ENCODE measurements around the gene ADAMTS2. TPM values are rescaled to one million over a fixed set of nuclear protein-coding genes. Genes with fewer than 3 reads are reported as not detected.

The ADAMTS2 gene
- total and polyA plus RNA-seq, 2 of the 4 experiments (the other 2 are of a cell fraction): 19.0 to 58.8 TPM

GRCh38 chr5:179198825-179199224, 146.4 kb downstream of the ADAMTS2 start:
- Histone ChIP-seq H4K20me1 (ENCODE audit: insufficient read depth, low read length) (no peaks in the 10 kb centered on the region), H2BK20ac (ENCODE audit: low read depth, low read length) (no peak overlapping the region), H3K9me1 (ENCODE audit: insufficient read depth, low read length) (peaks cover 3% of the 10 kb centered on the region; the same call in 1 of the 2 replicates), H4K5ac (ENCODE audit: low read depth, low read length) (no peak overlapping the region), H2BK5ac (ENCODE audit: low read depth, low read length, poor library complexity, severe bottlenecking) (no peak overlapping the region), H2AK9ac (replicated peaks; ENCODE audit: low read depth, low read length, poor library complexity) (no peak overlapping the region), H3K36me3 (ENCODE audit: control insufficient read depth, insufficient read depth, low read length) (peaks cover 1% of the 10 kb centered on the region; the same call in 1 of the 2 replicates), H3K4ac (ENCODE audit: low read depth, low read length) (no peak overlapping the region), H3K27me3 (ENCODE audit: control insufficient read depth, insufficient read depth, low read length) (no peaks in the 10 kb centered on the region), H2BK15ac (ENCODE audit: low read depth, low read length) (no peak overlapping the region), H2AK5ac (ENCODE audit: low read depth, low read length) (no peak overlapping the region), H2AFZ (replicated peaks; ENCODE audit: low read length, poor library complexity) (no peak overlapping the region), H3K4me1 (ENCODE audit: control insufficient read depth, insufficient read depth, low read length) (no peaks in the 10 kb centered on the region), H3K4me3 (ENCODE audit: insufficient read depth, low read depth, low read length) (no peak overlapping the region), H3K27ac (ENCODE audit: insufficient read depth, low read length) (no peak overlapping the region), H4K8ac (ENCODE audit: low read depth in 2 of 2, low read length in 2 of 2) (no peak overlapping the region), H3K14ac (replicated peaks; ENCODE audit: low read depth, low read length) (no peak overlapping the region), H4K91ac (ENCODE audit: insufficient read depth, low read depth, low read length) (no peak overlapping the region), H3K18ac (ENCODE audit: low read depth, low read length) (no peak overlapping the region), H3K79me1 (ENCODE audit: low read depth in 1 of 2, low read length in 2 of 2) (peaks cover 6 to 13% of the 10 kb centered on the region in 2 experiments; a peak in 3 of 4 replicates), H3K9me3 (ENCODE audit: control insufficient read depth, insufficient read depth, low read length) (no peaks in the 10 kb centered on the region), H2BK120ac (ENCODE audit: low read depth, low read length) (no peak overlapping the region), H3K56ac (ENCODE audit: extremely low read depth, insufficient read depth, low read length) (no peak overlapping the region), H3K4me2 (ENCODE audit: low read depth, low read length) (no peak overlapping the region), H3K9ac (ENCODE audit: low read depth, low read length) (no peak overlapping the region), H3K23ac (ENCODE audit: low read depth, low read length) (no peak overlapping the region)
- dilution Hi-C loops (cut with HindIII; ENCODE audit: low sequenced_read_pairs, unreplicated experiment): no loop called here
- 94% methylated on average over 5 of the region's 8 CpGs; no CpG with 5 or more reads in 1 of the 2 experiments for WGBS, 2 experiments (ENCODE audit: extremely low coverage in 2 of 2, insufficient read length in 1 of 2)
- in situ Hi-C loops (cut with MboI; ENCODE audit: low sequenced_read_pairs): no loop called here
- no TSS peak for BruUV-seq (replicated peaks)
- DNase-seq (no peak), ATAC-seq (ENCODE audit: low read depth) (no peak; the same call in 1 of the 2 replicates)
- ChIA-PET POLR2A (ENCODE audit: unreplicated experiment) (no interaction called here), CTCF (no interaction called here)
- intact Hi-C loops (cut with micrococcal nuclease): no loop called here
- no peak for TF ChIP-seq CHD1 (IDR thresholded peaks at IDR 0.05; ENCODE audit: low read depth, low read length)
- no peak for TF ChIP-seq MAZ (IDR thresholded peaks at IDR 0.05; ENCODE audit: borderline replicate concordance, low read depth, low read length)
- no peak for TF ChIP-seq MXI1 (IDR thresholded peaks at IDR 0.05; ENCODE audit: borderline replicate concordance, low read depth, low read length)
- TF ChIP-seq SMC3 (IDR thresholded peaks at IDR 0.05; ENCODE audit: low read depth, low read length): no peak
- TF ChIP-seq ELK1 (IDR thresholded peaks at IDR 0.05; ENCODE audit: borderline replicate concordance, low read depth, low read length): no peak
- no peak for TF ChIP-seq BHLHE40 (IDR thresholded peaks at IDR 0.05; ENCODE audit: low read depth, low read length)
- TF ChIP-seq FOS (IDR thresholded peaks at IDR 0.05; ENCODE audit: low read depth, low read length): no peak
- TF ChIP-seq RCOR1 (IDR thresholded peaks at IDR 0.05; ENCODE audit: insufficient replicate concordance, low read length): no peak
- no peak for TF ChIP-seq CEBPB (IDR thresholded peaks at IDR 0.05; ENCODE audit: low read depth, low read length)
- TF ChIP-seq CTCF (conservative IDR thresholded peaks at IDR 0.05; ENCODE audit: low read depth, low read length): no peak
- TF ChIP-seq POLR2A (IDR thresholded peaks at IDR 0.05; ENCODE audit: low read depth, low read length): no peak
- TF ChIP-seq USF2 (IDR thresholded peaks at IDR 0.05; ENCODE audit: low read depth, low read length): no peak
- TF ChIP-seq NFE2L2 (IDR thresholded peaks at IDR 0.05; ENCODE audit: low read depth, low read length): no peak
- TF ChIP-seq MAFK (IDR thresholded peaks at IDR 0.05; ENCODE audit: low read depth, low read length): no peak
- TF ChIP-seq RFX5 (IDR thresholded peaks at IDR 0.05; ENCODE audit: low read depth, low read length): no peak
